ENCODE results near the gene MICOS13.

Gene MICOS13

GRCh38 chr19:5686647-5687359 lies 6.5 kb upstream of the MICOS13 start:
- no peak for DNase-seq

- no peak for DNase-seq
These were observed 6.0 kb upstream of the MICOS13 start for GRCh38 chr19:5686326-5686646.

GRCh38 chr19:5684694-5685430 lies 4.5 kb upstream of the MICOS13 start:
- no peak for DNase-seq

- DNase-seq: no peak
These were observed 3.0 kb upstream of the MICOS13 start for GRCh38 chr19:5683177-5683886.

GRCh38 chr19:5682107-5682482 lies 1.8 kb upstream of the MICOS13 start:
- DNase-seq: no peak

GRCh38 chr19:5681391-5682106 lies 1.2 kb upstream of the MICOS13 start:
- no peak for DNase-seq

GRCh38 chr19:5680084-5680436 lies 256 bp downstream of the MICOS13 start:
- DNase-seq: no peak

GRCh38 chr19:5679289-5680083 lies 830 bp downstream of the MICOS13 start:
- DNase-seq: no peak

GRCh38 chr19:5678071-5678718 lies 2.1 kb downstream of the MICOS13 start:
- no peak for DNase-seq

GRCh38 chr19:5677580-5677979 lies 2.7 kb downstream of the MICOS13 start:
- no peak for DNase-seq

- DNase-seq: no peak
These were observed 3.2 kb downstream of the MICOS13 start for GRCh38 chr19:5677136-5677535.

- DNase-seq: no peak
These were observed 3.6 kb downstream of the MICOS13 start for GRCh38 chr19:5676772-5677105.

- no peak for DNase-seq
These were observed 4.1 kb downstream of the MICOS13 start for GRCh38 chr19:5676105-5676771.

GRCh38 chr19:5674714-5675113 lies 5.6 kb downstream of the MICOS13 start:
- DNase-seq: no peak

- DNase-seq: no peak
These were observed 6.6 kb downstream of the MICOS13 start for GRCh38 chr19:5673752-5674151.

- no peak for DNase-seq
These were observed 7.4 kb downstream of the MICOS13 start for GRCh38 chr19:5672708-5673459.

- DNase-seq: no peak
These were observed 8.7 kb downstream of the MICOS13 start for GRCh38 chr19:5671600-5671999.

- no peak for DNase-seq
These were observed 11.1 kb downstream of the MICOS13 start for GRCh38 chr19:5669212-5669611.

- DNase-seq: no peak
These were observed 12.5 kb downstream of the MICOS13 start for GRCh38 chr19:5667751-5668271.

GRCh38 chr19:5666921-5667610 lies 13.2 kb downstream of the MICOS13 start:
- DNase-seq: no peak

Data from cortex of kidney (tissue), 1 donor.